ENCODE results near the gene CHRNA5. TPM values are rescaled to one million over a fixed set of nuclear protein-coding genes. Genes with fewer than 3 reads are reported as not detected.
"Not testable (repeated sequence)": the region's sequence is repeated elsewhere in the genome, so short reads cannot be mapped to it uniquely, and the experiment has no call there.

CHRNA5 gene
- under 1 TPM; 0.22 to 0.59 TPM for total RNA-seq

GRCh38 chr15:78565097-78565950 lies at the start of gene CHRNA5:
CHRNA5 (plus strand) TSS chr15:78565520; CDS start chr15:78565720, 200 bp downstream.
- Histone ChIP-seq H3K9me3 (no peaks in the 10 kb centered on the region), H3K4me3 (peak within 1 kb of the TSS; percentile 43 to 62), H3K36me3 (no peaks in the 10 kb centered on the region), H3K4me1 (peaks cover 0 to 17% of the 10 kb centered on the region in 2 donors), H3K27me3 (no peaks in the 10 kb centered on the region), H3K27ac (peak within 1 kb of the TSS in 1 of 2 donors; percentile 34)
- DNase-seq (ENCODE audit: low spot score), result peak; percentile 83
- TF ChIP-seq CTCF (IDR thresholded peaks at IDR 0.05), result no peak

- H3K9me3 ChIP-seq; H3K27me3 ChIP-seq; H3K4me3 ChIP-seq; H3K4me1 ChIP-seq; H3K36me3 ChIP-seq; DNase-seq (ENCODE audit: low spot score); H3K27ac ChIP-seq: not testable (repeated sequence)
Observed at GRCh38 chr15:78520035-78520434, 45.3 kb upstream of the CHRNA5 start.

- H3K27me3 ChIP-seq, result no peaks in the 10 kb centered on the region
- no peaks in the 10 kb centered on the region for H3K4me1 ChIP-seq
- H3K9me3 ChIP-seq, result no peaks in the 10 kb centered on the region
- DNase-seq (ENCODE audit: low spot score), result no peak
- no peak overlapping the region for H3K4me3 ChIP-seq
- no peaks in the 10 kb centered on the region for H3K36me3 ChIP-seq
- TF ChIP-seq CTCF (IDR thresholded peaks at IDR 0.05), result no peak
- H3K27ac ChIP-seq, result no peak overlapping the region
Observed at GRCh38 chr15:78524230-78524629, 41.1 kb upstream of the CHRNA5 start.

- Histone ChIP-seq H3K27me3 (no peaks in the 10 kb centered on the region), H3K27ac (no peak overlapping the region), H3K9me3 (no peaks in the 10 kb centered on the region), H3K36me3 (no peaks in the 10 kb centered on the region), H3K4me1 (no peaks in the 10 kb centered on the region), H3K4me3 (no peak overlapping the region)
- TF ChIP-seq CTCF (IDR thresholded peaks at IDR 0.05), result no peak
- DNase-seq (ENCODE audit: low spot score), result no peak
Observed at GRCh38 chr15:78527325-78527724, 38.0 kb upstream of the CHRNA5 start.

- H3K27me3 ChIP-seq, result no peaks in the 10 kb centered on the region
- no peak overlapping the region for H3K27ac ChIP-seq
- TF ChIP-seq CTCF (IDR thresholded peaks at IDR 0.05), result no peak
- no peak overlapping the region for H3K4me3 ChIP-seq
- DNase-seq (ENCODE audit: low spot score), result no peak
- no peaks in the 10 kb centered on the region for H3K4me1 ChIP-seq
- no peaks in the 10 kb centered on the region for H3K9me3 ChIP-seq
- no peaks in the 10 kb centered on the region for H3K36me3 ChIP-seq
Observed at GRCh38 chr15:78533331-78533730, 32.0 kb upstream of the CHRNA5 start.

- H3K27me3 ChIP-seq, result no peaks in the 10 kb centered on the region
- no peak for DNase-seq (ENCODE audit: low spot score)
- no peak for TF ChIP-seq CTCF (IDR thresholded peaks at IDR 0.05)
- H3K4me3 ChIP-seq, result no peak overlapping the region
- peak overlapping the region in 1 of 2 donors; percentile 79 for H3K27ac ChIP-seq
- no peaks in the 10 kb centered on the region for H3K9me3 ChIP-seq
- no peaks in the 10 kb centered on the region for H3K36me3 ChIP-seq
- H3K4me1 ChIP-seq, result peaks cover 0 to 6% of the 10 kb centered on the region in 2 donors
Observed at GRCh38 chr15:78536134-78536533, 29.2 kb upstream of the CHRNA5 start.

All from right atrium auricular region (tissue), 2 donors.